HG03575 (cell line): ENCODE data around the gene ATG9A.
"Not testable (repeated sequence)": the region's sequence is repeated elsewhere in the genome, so short reads cannot be mapped to it uniquely, and the experiment has no call there.

ENCODE experiments used
- ATAC-seq: cut with Tn5 transposase; IDR thresholded peaks from one replicate; pipeline ENCODE4 v1.9.1; 2021; ENCODE audit not compliant: unreplicated experiment, insufficient number of reproducible peaks, low FRiP score; ENCODE audit errors: extremely low read depth

Gene ATG9A, protein sequence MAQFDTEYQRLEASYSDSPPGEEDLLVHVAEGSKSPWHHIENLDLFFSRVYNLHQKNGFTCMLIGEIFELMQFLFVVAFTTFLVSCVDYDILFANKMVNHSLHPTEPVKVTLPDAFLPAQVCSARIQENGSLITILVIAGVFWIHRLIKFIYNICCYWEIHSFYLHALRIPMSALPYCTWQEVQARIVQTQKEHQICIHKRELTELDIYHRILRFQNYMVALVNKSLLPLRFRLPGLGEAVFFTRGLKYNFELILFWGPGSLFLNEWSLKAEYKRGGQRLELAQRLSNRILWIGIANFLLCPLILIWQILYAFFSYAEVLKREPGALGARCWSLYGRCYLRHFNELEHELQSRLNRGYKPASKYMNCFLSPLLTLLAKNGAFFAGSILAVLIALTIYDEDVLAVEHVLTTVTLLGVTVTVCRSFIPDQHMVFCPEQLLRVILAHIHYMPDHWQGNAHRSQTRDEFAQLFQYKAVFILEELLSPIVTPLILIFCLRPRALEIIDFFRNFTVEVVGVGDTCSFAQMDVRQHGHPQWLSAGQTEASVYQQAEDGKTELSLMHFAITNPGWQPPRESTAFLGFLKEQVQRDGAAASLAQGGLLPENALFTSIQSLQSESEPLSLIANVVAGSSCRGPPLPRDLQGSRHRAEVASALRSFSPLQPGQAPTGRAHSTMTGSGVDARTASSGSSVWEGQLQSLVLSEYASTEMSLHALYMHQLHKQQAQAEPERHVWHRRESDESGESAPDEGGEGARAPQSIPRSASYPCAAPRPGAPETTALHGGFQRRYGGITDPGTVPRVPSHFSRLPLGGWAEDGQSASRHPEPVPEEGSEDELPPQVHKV

DNA sequence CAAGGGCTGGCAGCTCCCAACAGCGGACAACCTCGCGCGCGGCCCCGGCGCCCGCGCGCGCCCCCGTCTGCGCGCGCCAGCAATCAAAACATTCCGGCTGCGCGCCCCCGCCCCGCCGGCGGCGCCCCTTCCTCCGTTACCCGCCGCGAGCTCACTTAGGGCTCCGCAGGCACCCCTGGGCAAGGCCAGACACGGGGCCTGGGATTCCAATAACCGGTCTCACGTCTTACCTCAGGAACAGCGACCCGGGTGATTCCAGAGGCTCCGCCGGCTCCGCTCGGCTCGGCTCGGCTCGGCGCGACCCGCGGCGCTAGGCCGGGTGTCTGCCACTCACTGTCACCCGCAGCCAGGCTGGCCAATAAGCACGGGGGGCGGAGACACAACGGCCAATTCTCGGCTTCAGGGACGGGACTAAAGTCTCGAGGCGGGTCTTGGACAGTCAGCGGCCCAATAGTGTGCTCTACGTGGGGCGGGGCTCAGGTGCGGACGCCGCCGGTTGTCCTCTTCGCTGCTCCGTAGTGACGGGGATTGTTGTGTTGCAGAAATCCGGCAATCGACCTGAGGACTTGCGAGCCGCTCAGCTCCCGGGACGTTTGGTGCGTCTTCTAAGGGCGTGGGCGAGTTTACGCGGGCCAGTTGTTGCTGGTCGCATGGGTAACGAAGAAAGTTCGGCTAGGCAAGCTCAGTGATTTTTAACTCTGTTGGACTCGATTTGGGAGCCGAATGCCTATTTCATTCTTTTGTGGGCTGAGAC lies at the start of gene ATG9A, which contains the start of gene ANKZF1:
Gene ATG9A (minus strand): TSS at position 332 of the 754 bp plus-strand sequence. CDS start 1,612 bp downstream, outside the sequence.
Gene ANKZF1 (plus strand): TSS at position 502 of the 754 bp plus-strand sequence. CDS start 452 bp downstream, outside the sequence.
- peak; percentile 79 for ATAC-seq

- ATAC-seq = no peak
These were observed 49.3 kb upstream of the ATG9A start for GRCh38 chr2:219278655-219279150.

DNA sequence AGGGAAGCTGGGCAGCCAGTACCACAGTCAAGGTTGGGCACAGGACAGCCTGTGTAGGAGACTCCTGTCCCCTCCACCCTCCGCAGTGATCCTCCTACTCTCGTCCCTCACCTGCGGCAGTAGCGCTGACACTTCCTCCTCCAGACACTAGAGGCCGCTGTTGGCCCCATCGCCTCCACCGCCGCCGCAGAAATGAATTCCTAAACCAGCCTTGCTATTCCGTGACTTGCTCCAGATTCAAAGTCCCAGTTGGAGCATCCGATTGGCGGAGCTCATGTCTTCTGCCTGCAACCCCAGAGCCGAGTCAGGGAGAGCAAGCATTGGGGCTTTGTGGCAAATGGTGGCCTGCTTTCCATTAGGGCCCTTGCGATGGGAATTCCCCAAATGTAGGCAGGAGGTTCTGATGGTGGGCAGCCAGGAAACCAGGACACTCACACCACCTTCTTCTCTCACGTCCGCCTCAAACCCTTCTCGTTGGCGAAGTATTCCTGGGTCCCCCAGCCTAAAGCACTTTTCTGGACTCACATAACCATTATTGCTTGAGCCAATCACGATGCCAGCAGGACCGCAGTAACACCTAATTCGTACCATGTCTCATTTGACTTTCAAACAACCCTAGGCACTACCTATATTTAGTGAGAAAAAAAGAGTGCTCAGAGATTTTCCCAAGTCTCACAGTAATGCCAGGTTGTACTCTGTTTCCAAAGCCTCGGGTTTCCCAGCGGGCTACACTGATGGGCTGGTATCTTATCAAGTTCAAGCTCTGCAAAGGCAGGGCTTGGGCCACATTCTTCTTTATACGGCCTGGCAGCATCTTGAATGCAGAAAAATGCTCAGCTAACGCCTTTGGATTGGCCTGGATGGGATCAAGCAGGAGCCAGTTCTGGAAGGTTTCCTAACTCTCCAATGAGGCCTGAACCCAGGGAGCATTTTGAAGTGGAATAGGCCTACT lies 48.5 kb upstream of the ATG9A start:
- ATAC-seq = no peak

DNA sequence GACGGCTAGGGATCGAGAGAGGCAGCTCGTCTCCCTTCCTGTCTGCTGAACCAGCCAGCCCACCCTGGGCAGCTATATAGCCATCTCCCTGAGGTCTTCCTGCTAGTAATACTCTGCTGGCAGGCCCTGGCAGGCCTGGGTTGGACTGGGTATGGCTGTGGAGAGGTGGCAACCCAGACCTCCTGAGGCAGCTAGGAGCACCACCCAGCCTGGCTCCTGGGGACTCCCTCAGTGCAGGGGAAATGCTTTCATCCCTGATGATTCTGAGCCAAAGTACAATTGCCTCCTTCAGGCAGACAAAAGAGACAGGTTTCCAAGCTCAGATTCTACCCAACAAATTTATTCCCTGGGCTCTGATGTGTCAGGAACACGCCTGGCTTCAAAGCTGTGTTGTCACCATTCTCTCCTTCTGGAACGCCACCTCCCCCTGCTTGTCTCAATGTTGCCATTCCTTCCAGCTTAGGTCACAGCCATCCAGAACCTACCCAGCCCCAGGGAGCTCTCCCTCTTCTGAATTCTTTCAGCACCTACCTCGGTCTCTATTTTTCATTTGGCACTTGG lies 45.0 kb upstream of the ATG9A start:
- ATAC-seq = no peak

DNA sequence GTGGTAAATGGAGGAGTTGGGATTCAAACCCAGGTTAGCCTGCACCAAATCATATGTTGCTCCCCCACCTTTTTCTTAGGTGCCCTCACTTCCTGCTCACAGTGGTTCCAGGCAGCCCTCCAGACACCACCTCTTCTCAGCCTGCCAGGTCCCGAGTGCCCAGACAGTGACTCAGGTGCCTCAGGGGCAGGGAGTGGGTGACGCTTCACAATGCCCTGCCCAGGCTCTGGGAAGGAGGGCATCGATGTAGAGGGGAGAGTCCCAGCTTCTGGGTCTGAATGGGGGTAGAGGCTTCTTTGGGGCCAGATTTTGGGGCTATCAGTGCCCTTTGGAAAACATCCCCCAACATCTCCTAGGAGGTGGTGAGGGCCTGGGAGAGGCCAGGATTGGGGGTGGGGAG lies 44.5 kb upstream of the ATG9A start:
- no peak for ATAC-seq

DNA sequence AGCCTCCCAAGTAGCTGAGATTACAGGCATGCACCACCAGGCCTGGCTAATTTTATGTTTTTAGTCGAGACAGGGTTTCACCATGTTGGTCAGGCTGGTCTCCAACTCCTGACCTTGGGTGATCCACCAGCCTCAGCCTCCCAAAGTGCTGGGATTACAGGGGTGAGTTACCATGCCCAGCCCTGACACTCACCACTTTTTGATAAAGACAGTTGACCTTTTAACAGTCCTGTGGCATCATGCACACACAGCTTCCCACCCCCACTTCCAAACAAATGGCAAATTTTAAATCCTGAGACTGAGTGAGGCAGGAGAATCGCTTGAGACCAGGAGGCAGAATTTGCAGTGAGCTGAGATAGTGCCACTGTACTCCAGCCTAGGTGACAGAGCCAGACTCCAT lies 43.6 kb upstream of the ATG9A start:
- ATAC-seq = no peak

GRCh38 chr2:219272356-219272755 lies 42.9 kb upstream of the ATG9A start:
- ATAC-seq = no peak

DNA sequence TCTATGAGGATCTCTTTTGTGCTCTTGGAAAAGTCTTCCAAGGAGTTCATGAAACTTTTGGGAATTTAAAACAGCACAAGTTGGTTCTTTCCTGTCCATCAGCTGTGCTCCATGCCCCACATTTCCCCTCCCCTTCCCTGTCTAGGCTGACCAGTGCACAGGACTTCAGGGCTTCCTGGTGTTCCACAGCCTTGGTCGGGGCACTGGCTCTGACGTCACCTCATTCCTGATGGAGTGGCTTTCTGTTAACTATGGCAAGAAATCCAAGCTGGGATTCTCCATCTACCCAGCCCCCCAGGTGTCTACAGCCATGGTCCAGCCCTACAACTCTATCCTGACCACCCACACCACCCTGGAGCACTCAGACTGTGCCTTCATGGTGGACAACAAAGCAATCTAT lies 41.6 kb upstream of the ATG9A start:
- no peak for ATAC-seq

DNA sequence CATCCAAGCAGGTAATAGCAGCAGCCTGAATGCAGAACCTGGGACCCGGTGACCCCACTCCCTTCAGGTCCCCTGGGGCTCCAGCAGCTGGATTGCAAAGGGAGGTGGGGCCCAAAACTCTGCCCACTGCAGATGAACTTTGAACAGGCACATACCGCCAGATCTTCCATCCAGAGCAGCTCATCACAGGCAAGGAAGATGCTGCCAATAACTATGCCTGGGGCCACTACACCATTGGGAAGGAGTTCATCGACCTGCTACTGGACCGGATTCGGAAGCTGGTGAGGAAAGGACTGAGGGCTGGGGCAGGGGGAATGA lies 40.6 kb upstream of the ATG9A start:
- no peak for ATAC-seq

- no peak for ATAC-seq
These were observed 40.1 kb upstream of the ATG9A start for GRCh38 chr2:219269362-219270054.

DNA sequence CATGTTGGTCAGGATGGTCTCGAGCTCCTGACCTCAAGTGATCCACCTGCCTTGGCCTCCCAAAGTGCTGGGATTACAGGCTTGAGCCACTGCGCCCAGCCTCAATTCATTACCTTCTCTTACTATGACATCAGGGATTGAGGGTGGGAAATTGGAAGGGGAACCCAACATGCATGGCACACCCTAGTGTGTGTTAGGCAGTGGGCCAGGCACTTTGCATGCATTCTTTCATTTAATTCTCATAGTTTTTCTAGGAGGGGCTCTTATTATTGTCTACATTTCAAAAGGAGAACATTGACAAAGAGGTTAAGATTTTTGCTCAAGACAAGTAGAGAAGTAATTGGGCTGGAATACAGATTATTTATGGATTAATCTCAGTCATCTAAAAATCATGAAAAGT lies 38.9 kb upstream of the ATG9A start:
- no peak for ATAC-seq

DNA sequence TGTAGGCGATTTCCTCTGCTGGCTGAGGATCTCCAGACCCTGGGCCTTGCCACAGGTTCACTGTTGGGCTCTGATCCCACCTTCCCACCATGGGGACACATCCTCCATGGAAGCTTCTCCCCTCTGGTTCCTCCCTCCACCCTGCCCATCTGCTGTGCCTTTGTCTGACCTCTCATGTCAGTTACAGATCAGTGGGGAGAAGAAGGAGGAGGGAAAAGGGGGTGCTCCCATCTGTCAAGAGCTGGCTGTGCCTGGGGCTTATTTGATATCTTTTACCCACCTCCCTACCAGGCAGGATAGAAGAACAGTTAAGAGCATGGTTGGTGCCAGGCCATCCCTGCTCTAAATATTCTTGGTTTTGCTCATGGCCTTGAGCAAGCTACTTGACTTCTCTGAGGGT lies 37.5 kb upstream of the ATG9A start:
- ATAC-seq = no peak

DNA sequence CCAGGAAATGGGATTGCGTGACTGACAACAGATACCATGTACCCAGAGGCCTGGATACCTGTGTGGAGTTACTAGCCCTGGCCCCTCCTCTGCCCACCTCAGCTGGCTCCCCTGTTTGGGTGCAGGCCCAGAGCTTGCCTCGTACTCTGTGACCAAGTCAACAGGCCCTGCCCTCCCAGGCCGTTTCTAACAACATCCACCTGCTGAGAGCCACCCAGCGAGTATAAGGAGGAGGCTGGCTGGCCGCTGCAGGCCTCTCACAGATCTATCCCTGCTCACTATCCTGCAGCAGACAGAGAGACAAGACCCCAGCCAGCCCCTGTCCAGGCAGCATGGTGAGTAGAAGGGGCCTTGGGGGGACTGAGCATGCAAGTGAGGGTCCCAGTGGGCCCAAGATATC lies 36.8 kb upstream of the ATG9A start:
- ATAC-seq = no peak

GRCh38 chr2:219261024-219261855 lies 31.8 kb upstream of the ATG9A start:
- no peak for ATAC-seq

- ATAC-seq = not testable (repeated sequence)
These were observed 29.5 kb upstream of the ATG9A start for GRCh38 chr2:219258942-219259341.

DNA sequence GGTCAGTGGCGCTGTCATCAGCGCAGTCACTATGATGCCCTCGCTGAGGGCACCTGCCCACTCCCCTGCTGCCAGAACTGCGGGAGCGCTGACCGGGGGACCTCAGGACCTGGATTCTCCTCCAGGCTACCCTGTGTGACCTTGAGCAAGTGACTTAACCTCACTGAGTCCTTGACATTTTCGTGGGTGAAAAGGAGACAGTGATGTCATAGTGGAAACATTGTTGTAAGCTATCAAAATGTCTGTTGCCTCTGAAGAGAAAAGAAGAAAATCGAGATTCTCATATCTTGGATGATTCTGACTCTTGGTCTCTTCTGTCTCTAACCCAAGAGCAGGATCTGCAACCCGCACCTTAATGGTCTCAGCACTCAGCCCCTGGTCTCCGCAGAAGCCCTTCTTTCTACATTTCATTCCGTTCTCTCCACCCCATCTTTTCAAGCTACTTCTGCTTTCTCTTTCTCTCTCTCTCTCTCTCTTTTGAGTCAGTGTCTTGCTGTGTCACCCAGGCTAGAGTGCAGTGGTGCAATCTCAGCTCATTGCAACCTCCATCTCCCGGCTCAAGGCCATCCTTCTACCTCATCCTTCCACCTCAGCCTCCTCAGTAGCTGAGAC lies 25.3 kb upstream of the ATG9A start:
- no peak for ATAC-seq
